Loucy (cell line): Measurements from ENCODE around the gene SARM1.

Experiments
- EZH2phosphoT487 ChIP-seq: fragments of 200-600 bp; IDR thresholded peaks from 2 replicates; pipeline ENCODE4 v1.6.1; 2018; ENCODE audit warnings: antibody characterized with exemption, mild to moderate bottlenecking, moderate library complexity, borderline replicate concordance
- TF ChIP-seq, protein P1 (sequence below): fragments of 200-600 bp; sonication (generic); conservative IDR thresholded peaks from 2 replicates; pipeline ENCODE4 v1.5.1; 2014; ENCODE audit warnings: mild to moderate bottlenecking, antibody characterized with exemption, low read length

DNA sequence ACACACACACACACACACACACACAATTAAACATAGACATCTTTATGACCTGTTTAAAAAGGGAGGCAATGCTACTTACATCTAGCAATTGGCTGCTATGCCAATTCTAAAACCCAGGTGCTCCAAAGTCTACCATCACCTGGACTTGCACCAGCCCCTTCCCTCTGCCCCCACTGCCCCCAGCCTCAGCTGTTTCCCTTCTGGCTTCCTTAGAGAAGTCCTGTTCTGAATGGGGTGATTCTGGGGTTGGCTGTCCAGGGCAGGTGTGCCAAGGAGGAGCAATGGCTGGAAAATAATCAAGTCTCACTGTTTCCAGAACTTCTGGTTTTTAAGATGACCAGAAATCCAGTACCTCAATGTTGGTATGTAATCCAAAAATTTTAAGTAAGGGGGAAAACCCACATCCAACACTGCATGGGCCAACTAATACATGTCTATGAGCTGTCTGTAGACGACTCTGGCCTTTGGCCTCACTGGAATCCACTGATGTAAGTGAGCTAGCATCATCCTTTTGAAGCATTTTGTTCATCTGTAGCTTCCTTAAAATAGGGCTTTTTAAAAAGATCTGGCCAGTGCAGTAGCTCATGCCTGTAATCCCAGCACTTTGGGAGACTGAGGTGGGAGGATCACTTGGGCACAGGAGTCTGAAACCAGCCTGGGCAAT is 38.3 kb upstream of the SARM1 start:
- no peak for TF ChIP-seq EZH2phosphoT487
- TF ChIP-seq, protein P1, sequence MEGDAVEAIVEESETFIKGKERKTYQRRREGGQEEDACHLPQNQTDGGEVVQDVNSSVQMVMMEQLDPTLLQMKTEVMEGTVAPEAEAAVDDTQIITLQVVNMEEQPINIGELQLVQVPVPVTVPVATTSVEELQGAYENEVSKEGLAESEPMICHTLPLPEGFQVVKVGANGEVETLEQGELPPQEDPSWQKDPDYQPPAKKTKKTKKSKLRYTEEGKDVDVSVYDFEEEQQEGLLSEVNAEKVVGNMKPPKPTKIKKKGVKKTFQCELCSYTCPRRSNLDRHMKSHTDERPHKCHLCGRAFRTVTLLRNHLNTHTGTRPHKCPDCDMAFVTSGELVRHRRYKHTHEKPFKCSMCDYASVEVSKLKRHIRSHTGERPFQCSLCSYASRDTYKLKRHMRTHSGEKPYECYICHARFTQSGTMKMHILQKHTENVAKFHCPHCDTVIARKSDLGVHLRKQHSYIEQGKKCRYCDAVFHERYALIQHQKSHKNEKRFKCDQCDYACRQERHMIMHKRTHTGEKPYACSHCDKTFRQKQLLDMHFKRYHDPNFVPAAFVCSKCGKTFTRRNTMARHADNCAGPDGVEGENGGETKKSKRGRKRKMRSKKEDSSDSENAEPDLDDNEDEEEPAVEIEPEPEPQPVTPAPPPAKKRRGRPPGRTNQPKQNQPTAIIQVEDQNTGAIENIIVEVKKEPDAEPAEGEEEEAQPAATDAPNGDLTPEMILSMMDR = no peak
